ENCODE results near the gene NOTCH3.

GRCh38 chr19:15213715-15214381 is 13.1 kb upstream of the NOTCH3 start:
- TF ChIP-seq CTCF (IDR thresholded peaks at IDR 0.05) (no peak), POLR2A (IDR thresholded peaks at IDR 0.05) (no peak)

All from gastroesophageal sphincter (tissue), 3 donors.